ENCODE data around the gene PRRG3.

- TF ChIP-seq EP300 (IDR thresholded peaks at IDR 0.05) (no peak), POLR2A (IDR thresholded peaks at IDR 0.05) (no peak)
Measured at GRCh38 chrX:151711154-151711553, 15.9 kb downstream of the PRRG3 start.

Data from upper lobe of left lung (tissue), 4 donors.